Mononuclear cell (primary cell): ENCODE data around the gene ATP4B. TPM values are rescaled to one million over a fixed set of nuclear protein-coding genes. Genes with fewer than 3 reads are reported as not detected.

Source experiments
- H3K27me3 ChIP-seq: 2 replicates; pipeline ENCODE4 v1.6.0; 2011; ENCODE audit warnings: low read length, control low read depth; ENCODE audit not compliant: insufficient read depth
- H3K4me1 ChIP-seq: 2 replicates; pipeline ENCODE4 v1.5.1; 2011; ENCODE audit warnings: mild to moderate bottlenecking, low read length, control low read depth; ENCODE audit not compliant: insufficient read depth
- H3K4me3 ChIP-seq: 2 replicates; pipeline ENCODE4 v1.5.1; 2011; ENCODE audit warnings: mild to moderate bottlenecking, low read length, moderate library complexity
- H3K9me3 ChIP-seq: 2 replicates; pipeline ENCODE4 v1.5.1; 2011; ENCODE audit warnings: low read depth, mild to moderate bottlenecking, control low read depth, low read length
- total RNA-seq: library from RNA; depleted of rRNA; stranded (reverse); fragments of >200 nt; gene quantifications from one replicate; pipeline ENCODE4 v1.2.3, GENCODE V29; 2012

The ATP4B gene
- total RNA-seq, 1 donor: not detected

DNA sequence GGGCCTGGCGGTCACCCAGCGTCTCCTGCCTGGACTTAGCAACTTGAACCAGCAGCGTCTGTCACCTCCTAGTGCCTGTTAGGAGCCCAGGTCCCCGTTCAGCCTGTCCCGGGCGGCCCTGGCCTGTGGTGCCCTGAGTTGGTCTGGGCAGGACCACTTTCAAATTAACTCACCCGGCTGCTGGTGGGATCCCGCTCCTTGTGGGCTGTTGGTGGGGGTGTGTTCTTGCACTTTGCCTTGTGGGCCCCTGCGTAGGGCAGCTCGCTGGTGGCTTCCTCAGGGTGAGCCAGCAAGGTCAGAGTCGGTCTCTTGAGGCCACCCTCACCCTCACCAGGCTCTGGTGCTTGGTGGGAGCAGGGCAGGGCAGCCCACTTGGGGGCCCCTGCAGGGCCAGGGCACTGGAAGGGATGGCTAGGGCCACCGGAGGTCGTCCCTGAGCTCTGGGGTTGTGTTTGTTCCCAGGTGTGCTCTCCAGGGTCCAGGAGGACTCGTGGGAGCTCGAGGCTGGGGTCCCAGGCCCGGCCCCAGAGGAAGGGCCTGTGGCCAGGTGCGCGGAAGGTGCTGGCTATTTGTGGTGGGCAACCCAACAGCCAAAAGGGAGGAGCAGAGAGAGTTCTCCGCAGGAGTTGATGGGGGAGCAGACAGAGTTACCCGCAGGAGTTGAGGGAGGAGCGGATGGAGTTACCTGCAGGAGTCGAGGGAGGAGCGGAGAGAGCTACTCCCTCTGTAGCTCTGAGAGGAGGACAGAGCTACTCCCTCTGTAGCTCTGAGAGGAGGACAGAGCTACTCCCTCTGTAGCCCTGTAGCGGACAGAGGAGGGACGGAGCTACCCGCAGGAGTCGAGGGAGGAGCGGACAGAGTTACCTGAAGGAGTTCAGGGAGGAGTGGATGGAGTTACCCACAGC, 56.6 kb downstream of the ATP4B start:
- Histone ChIP-seq H3K27me3 (no peaks in the 10 kb centered on the region), H3K4me3 (no peak overlapping the region), H3K4me1 (peaks cover 11% of the 10 kb centered on the region), H3K9me3 (no peaks in the 10 kb centered on the region)

GRCh38 chr13:113599391-113599790, 58.6 kb downstream of the ATP4B start:
- Histone ChIP-seq H3K9me3 (no peaks in the 10 kb centered on the region), H3K27me3 (no peaks in the 10 kb centered on the region), H3K4me1 (peaks cover under 1% of the 10 kb centered on the region), H3K4me3 (no peak overlapping the region)

Other genes with a start within 250 kb of the ATP4B start
- gene ADPRHL1, start 204.7 kb downstream of the ATP4B start, total RNA-seq: 0.52 TPM
- gene DCUN1D2, start 167.5 kb downstream of the ATP4B start, total RNA-seq: 6.2 TPM
- gene TFDP1, start 73.4 kb downstream of the ATP4B start, total RNA-seq: 20.3 TPM
- gene GRK1, start 9.0 kb upstream of the ATP4B start, total RNA-seq: not detected
- 0.84 TPM for gene TMEM255B, start 101.0 kb upstream of the ATP4B start, total RNA-seq
- gene GAS6, start 205.9 kb upstream of the ATP4B start, total RNA-seq: 3.3 TPM